NCI-H446 treated with DMSO at 0.1 percent for 48 hours (cell line): Measurements from ENCODE around the gene MTIF3.
"Not testable (repeated sequence)": the region's sequence is repeated elsewhere in the genome, so short reads cannot be mapped to it uniquely, and the experiment has no call there.

ENCODE experiments used
- DNase-seq: peaks from one replicate; lab custom pipeline; 2025; lab: John Stamatoyannopoulos, UW

Gene MTIF3

DNA sequence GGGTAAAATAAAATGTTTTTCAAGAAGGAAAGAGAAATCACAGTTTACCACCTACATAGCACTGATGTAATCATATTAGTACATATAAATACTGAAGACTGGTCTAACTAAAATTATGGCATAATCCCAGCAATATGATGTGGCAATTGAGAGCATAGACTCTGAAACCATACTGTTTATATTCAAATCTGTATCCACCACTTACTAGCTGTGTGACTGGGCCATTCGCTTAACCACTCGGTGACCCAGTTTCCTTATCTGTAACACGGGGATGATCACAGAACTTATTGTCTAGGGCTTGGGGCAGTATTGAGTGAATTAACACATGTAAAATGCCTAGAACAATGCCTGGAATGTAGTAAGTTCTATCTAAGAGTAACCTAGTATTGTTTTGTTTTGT lies 39.0 kb downstream of the MTIF3 start:
- no peak for DNase-seq

DNA sequence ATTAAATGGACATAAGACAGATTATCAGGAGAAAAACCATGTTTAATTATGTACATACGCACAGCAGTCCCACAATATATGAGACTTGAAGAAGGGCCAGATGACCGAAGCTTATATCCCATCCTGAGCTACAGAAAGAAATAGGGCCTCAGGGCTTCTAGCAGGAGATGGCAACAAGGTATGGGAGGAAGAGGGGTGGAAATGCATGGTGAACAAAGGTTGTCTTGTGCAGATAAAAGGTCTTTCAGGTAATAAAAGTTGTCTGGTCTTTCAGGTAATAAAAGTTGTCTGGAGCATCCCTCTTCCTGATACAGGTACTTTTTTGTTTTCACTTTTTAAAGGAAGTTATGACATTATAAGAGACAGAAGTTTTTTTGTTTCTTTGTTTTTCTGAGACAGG lies 41.4 kb downstream of the MTIF3 start:
- DNase-seq, result no peak

DNA sequence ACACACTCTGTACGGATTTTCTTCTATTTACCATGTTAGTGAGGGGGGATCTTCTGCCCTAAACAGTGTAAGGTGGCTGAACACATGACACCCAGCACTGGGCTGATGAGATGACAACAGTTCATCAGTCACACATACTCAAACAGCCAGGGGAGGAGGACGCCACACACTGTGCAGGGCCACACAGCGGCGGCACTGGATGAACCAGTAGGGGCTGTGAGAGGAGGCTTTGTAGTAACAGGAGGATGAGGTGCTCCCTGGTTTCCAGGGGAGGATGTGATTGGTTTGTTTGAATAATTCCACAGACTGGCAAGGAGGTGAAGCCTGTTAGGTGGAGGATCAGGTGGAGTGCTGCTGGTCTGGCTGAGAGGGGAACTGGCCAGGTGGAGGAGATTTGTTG lies 42.3 kb downstream of the MTIF3 start:
- no peak for DNase-seq

DNA sequence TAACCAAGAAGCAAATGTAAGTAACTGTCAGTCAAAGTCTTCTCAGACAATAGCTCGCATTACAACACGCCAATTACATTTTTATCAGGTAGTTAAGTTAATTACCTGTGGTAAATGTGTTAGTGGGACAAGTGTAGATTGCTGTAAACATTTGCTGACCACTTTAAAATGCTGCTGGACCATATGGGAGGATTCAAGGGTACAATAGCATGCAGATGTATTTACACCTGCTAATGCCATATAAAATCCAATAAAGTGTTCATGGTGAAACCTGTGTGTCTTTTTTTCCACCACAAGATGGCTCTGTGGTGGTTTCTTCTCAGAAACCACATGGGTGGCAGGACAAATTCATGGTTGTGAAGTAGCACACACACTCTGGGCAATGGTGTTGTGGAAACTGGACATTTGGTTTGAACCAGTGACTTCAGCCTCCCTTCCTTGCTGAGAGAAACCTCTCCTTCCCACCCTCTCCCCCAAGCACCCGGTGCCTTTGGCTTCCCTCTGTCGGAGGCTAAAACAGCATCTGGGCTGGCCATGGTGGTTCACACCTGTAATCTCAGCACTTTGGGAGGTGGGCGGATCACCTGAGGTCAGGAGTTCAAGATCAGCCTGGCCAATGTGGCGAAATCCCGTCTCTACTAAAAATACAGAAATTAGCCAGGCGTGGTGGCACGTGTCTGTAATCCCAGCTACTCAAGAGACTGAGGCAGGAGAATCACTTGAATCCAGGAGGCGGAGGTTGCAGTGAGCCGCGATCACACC lies 44.0 kb downstream of the MTIF3 start:
- DNase-seq, result no peak

DNA sequence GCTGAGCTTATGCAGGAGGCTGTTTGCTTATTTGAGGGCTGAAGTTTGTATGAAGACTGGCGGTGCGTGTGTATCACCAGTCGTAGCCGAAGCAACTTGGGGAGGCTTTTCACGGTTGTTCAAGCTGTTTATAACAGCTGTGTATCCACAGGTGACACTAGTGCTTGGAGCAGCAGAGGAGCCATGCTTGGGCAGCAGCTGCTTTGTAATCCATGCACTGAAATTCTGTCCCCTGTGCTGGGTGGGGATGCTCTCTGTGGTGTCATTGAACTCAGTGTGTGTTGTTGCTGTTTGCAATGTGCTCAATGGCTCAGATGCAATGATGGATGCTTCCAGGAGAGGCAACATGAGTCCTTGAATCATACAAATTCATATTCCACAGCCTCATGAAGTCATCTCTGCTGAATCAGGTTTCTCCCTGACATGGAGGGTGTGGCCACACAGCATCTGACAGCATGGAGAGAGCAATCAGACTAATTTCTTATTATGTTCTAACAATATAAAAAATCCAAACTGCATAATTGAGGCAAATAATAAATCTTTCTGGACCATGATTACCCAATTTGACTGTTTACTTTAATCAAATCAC lies 44.7 kb downstream of the MTIF3 start:
- DNase-seq, result no peak

DNA sequence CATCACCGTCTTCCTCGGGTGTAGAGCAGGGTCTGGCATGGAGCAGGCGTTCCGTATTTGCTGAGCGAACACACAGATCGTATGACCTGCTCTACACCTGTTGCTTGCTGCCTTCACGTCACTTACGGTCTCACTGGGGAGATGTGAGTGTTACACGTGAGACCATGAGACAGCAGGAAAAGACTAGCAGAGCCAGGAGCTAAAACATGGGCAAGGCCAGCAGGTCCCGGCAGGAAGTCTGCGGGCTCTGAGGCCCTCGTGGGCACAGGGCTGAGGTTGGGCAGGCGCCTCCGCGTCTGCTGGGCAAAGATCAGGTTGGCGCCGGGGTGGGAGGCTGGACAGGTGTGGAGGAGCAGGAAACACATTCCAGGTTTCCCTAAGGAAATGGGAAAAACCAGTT lies 45.7 kb downstream of the MTIF3 start:
- no peak for DNase-seq

DNA sequence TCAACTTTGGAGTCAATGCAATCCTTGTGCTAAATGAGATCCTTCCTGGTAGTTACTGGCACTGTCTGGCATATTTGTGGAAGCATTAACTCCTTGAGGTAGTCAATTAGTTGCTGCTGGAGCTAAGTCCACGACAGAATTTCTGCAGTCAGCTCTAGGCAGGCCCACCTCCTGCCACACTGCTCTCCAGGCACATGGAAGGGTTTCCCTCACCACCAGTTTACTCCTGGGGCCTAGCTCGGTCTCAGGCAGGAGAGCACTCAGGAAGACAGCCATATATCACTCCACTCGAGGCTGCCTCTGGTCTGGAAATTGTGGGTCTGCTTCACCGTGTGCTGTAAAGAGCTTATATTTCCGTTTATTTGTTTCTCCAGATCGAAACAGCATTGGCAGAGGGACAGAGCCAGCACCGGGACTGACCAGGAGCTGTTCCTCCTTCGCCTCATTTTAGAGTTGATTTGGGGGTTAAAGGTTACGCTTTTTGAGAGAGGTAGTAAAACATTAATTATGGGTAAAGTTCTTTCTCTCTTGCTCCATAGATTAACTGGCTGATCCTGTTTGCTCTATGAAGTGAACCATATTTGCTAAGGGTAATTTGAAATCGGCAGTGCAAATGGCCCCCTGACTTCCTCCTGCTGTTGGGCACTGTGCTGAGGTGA lies 46.5 kb downstream of the MTIF3 start:
- DNase-seq, result no peak

DNA sequence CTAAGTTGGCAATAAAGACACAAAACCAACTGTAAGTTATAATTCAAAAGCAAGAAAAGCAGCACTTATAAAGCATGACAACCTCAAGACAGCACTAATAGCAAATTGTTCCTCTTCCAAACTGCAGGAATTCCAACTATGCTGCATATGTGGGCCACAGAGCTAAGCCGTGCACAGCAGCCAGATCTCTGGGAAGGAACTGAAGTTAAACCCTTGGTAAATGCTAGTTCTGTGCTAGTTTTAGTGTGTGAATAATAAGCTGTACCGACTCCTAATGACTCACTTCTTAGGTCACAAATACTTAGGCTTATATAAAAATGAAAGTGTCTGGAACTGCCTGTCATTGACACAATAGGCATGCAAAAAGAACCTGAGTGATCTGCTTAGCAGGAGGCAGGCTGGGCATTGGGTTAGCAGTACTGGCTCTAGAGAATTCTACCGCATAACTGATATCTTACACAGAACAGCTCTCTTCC lies 47.1 kb downstream of the MTIF3 start:
- DNase-seq, result no peak

DNA sequence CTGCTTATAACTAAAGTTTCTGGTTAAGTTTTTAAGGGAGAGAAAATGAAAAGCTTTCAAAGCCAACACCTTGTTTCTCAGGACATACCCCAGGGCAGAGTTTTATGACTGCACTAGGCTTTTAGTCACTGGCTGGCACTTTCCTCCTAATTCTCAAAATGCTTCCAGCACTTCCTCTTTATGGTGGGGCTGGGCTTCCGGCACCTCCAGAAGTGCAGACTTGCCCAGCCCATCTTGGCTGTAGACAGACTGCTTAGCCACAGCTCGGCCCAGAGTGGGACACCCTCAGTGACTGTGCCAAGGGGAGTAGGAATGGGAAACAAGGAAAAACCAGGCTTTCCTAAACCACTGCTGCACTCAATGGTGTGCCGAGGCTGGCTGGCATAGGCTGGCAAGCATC lies 49.2 kb downstream of the MTIF3 start:
- DNase-seq, result no peak

DNA sequence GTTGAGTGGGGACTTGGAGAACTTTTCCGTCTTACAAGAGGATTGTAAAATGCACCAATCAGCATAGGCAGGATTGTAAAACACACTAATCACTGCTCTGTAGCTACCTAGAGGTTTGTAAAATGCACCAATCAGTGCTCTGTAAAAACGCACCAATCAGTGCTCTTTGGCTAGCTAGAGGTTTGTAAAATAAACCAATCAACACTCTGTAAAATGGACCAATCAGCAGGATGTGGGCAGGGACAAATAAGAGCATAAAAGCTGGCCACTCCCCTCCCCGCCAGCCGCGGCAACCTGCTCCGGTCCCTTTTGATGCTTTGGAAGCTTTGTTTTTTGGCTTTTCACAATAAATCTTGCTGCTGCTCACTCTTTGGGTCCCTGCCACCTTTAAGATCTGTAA lies 50.0 kb downstream of the MTIF3 start:
- DNase-seq, result not testable (repeated sequence)

DNA sequence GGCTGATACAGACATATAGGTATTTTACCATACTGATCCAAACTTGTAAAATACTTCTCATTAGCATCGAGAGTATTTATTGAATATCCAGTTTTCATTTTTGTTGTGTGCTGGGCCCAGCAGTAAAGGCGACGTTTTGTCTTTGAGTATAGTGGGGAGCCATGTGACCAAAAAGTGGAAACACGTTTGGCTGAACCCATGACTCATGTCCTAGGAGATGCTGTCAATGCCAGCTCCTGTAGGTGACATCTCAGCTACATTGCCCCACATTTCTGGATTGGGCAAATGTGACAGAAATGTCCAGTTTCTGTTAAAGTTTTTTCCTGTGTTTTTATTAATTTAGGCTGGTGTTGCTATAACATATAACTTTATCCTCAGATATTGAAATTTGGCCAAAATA lies 52.0 kb downstream of the MTIF3 start:
- DNase-seq, result no peak

DNA sequence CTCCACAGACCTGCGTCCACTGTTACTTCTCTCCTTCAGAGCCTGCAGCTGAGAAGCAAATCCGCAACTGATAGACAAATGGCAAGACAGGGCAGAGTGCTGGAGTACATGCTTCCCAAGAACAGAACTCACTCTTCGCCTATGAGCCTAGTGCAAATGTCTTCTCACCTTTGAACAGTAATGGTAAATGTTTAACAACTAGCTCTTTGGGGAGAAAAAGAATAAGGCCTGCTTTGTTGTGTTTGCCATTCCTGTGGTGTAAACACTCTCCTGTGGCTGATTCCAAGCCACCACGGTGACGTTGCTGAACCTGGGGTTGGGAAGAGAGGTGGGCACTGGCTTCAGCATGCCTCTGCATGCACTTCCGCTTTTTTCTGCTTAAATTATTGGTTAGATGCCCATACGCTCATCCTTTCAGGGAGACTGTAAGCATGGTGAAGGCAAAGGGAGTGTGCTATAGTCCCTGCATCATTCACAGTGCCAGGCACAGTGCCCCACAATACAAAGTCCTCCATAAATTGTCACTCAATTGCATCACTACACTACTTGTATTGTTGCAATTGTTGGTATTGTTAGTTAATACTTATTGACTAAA lies 54.0 kb downstream of the MTIF3 start:
- DNase-seq, result no peak

DNA sequence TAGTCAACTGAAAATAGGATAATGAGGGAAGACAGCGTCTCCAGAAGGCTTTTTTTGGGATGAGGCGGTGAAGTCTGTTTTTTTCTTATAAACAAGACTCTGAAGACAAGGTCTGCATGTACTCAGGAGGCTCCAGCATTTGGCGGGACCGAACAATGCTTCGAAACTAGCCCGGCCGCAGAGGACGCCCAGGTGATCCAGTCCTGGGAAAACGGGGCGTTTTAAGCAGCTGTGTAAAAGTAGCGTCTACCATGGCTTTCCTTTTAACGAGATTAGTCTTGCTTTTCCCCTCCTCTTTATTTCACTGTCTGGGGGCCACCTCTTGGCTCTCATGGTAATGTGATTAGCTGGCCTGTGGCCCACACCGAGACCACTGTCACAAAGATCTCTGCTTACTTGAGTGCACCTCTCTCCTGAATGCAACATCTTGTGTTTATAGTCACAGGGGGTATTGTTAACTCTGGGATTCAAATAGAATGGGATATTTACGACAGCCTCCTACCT lies 55.3 kb downstream of the MTIF3 start:
- no peak for DNase-seq

DNA sequence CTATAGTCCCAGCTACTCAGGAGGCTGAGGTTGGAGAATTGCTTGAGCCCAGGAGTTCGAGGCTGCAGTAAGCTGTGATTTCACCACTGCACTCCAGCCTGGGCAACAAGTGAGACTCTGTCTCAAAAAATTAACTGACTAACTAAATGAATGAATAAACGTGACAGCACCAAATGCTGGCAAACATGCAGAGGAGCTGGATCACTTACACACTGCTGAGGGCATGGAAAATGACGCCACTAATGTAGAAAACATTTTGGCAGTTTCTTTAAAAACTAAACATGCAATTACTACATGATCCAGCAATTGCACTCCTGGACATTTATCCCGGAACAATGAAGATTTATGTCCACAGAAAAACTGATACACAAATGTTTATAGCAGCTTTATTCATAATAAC lies 57.3 kb downstream of the MTIF3 start:
- DNase-seq, result no peak

DNA sequence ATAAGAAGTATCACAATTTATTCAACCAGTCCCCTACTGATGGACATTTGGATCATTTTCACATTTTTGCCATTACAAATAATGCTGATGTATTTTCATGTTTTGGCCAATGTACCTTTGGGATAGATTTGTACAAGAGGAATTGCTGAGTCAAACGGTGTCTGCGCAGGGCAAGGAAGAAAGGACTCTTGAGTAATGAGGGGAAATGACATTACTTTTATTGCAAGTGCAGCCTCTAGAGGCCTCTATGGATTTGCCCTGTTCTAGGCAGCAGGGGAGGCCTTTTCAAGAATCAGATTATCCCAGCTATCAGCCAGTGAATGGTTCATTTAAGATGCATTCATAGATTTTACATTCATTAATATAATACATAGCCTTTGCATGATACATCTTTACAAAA lies 58.9 kb downstream of the MTIF3 start:
- no peak for DNase-seq

DNA sequence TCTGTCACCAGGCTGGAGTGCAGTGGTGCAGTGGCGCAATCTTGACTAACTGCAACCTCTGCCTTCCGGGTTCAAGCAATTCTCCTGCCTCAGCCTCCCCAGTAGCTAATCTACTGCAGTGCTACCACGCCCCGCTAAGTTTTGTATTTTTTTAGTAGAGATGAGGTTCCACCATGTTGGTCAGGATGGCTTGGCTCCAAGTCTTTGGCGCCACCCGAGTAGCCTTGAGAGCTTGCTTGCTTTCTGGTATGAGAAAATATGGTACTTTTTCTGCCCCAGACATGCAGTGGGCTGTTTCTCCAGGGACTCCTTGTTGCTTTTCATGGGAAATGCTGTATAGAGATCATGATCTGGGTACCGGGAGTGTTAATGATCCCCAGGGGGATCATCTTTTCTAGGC lies 60.5 kb downstream of the MTIF3 start:
- no peak for DNase-seq

DNA sequence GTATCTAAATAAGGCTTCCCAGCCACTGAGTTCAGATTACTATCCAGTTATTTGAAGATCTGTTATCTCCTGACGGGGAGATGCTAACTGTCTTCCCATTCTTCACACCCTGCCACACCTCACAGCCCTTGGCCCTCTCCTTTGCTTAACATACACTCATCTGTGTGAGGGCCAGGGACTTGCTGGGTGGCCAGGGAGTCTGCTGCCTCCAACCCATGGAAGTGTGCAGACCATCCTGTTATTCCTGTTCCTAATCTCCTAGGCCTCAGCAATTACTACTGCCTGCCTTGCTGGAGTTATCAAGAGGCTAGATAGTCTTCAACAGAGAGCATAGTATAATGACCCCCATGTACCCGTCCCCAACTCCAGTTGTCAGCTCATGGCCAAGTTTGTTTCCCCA lies 62.1 kb downstream of the MTIF3 start:
- no peak for DNase-seq
